H9 (cell line): ENCODE measurements around the gene SERPINB8. TPM values are rescaled to one million over a fixed set of nuclear protein-coding genes. Genes with fewer than 3 reads are reported as not detected.

ENCODE experiments used
- DNase-seq: peaks from one replicate; pipeline ENCODE4 v3.0.0-alpha.2; 2017
- H2AFZ ChIP-seq: one replicate; pipeline ENCODE4 v1.6.1; 2013; ENCODE audit warnings: mild to moderate bottlenecking, low read length, control low read depth, moderate library complexity
- H2AK5ac ChIP-seq: 2 replicates; pipeline ENCODE4 v1.6.1; 2013; ENCODE audit warnings: low read length, control low read depth, mixed read lengths; ENCODE audit not compliant: insufficient read length
- H2BK120ac ChIP-seq: one replicate; pipeline ENCODE4 v1.6.1; 2013; ENCODE audit warnings: low read depth, mild to moderate bottlenecking, low read length, control low read depth, inconsistent platforms; ENCODE audit not compliant: poor library complexity, severe bottlenecking
- H2BK12ac ChIP-seq: 2 replicates; pipeline ENCODE4 v1.6.1; 2013; ENCODE audit warnings: low read length, control low read depth, mixed read lengths, low read depth; ENCODE audit not compliant: insufficient read length
- H2BK15ac ChIP-seq: 2 replicates; pipeline ENCODE4 v1.6.1; 2013; ENCODE audit warnings: low read depth, low read length, control low read depth
- H2BK20ac ChIP-seq: one replicate; pipeline ENCODE4 v1.6.1; 2013; ENCODE audit warnings: low read depth, mild to moderate bottlenecking, low read length, control low read depth, inconsistent platforms; ENCODE audit not compliant: poor library complexity, severe bottlenecking
- H2BK5ac ChIP-seq: 2 replicates; pipeline ENCODE4 v1.6.1; 2013; ENCODE audit warnings: low read length, control low read depth, mixed read lengths; ENCODE audit not compliant: insufficient read length
- H3K14ac ChIP-seq: 2 replicates; pipeline ENCODE4 v1.6.1; 2013; ENCODE audit warnings: low read length, control low read depth; ENCODE audit not compliant: insufficient read depth
- H3K18ac ChIP-seq: 2 replicates; pipeline ENCODE4 v1.6.1; 2013; ENCODE audit warnings: low read depth, mild to moderate bottlenecking, mixed read lengths, low read length, control low read depth; ENCODE audit not compliant: insufficient read length
- H3K23ac ChIP-seq: 2 replicates; pipeline ENCODE4 v1.6.1; 2013; ENCODE audit warnings: low read length, control low read depth, mixed read lengths, low read depth; ENCODE audit not compliant: insufficient read length
- H3K23me2 ChIP-seq: 2 replicates; pipeline ENCODE4 v1.6.1; 2013; ENCODE audit warnings: low read depth, mild to moderate bottlenecking, mixed read lengths, low read length, control low read depth; ENCODE audit not compliant: insufficient read length, poor library complexity, severe bottlenecking
- H3K27ac ChIP-seq: 2 replicates; pipeline ENCODE4 v1.5.1; 2013; ENCODE audit warnings: low read length, control low read depth, mixed read lengths, low read depth; ENCODE audit not compliant: insufficient read length
- H3K27me3 ChIP-seq: 2 replicates; pipeline ENCODE4 v1.6.1; 2013; ENCODE audit warnings: low read length, control low read depth, inconsistent platforms; ENCODE audit not compliant: insufficient read depth
- H3K4ac ChIP-seq: 2 replicates; pipeline ENCODE4 v1.6.1; 2013; ENCODE audit warnings: low read depth, mild to moderate bottlenecking, control low read depth, inconsistent platforms, low read length, moderate library complexity
- H3K4me1 ChIP-seq: 2 replicates; pipeline ENCODE4 v1.6.1; 2013; ENCODE audit warnings: low read length, control low read depth, inconsistent platforms; ENCODE audit not compliant: insufficient read depth
- H3K4me2 ChIP-seq: 2 replicates; pipeline ENCODE4 v1.6.1; 2013; ENCODE audit warnings: low read length, control low read depth, mixed read lengths; ENCODE audit not compliant: insufficient read length, insufficient read depth
- H3K56ac ChIP-seq: 2 replicates; pipeline ENCODE4 v1.6.1; 2013; ENCODE audit warnings: low read depth, mild to moderate bottlenecking, mixed read lengths, low read length, control low read depth; ENCODE audit not compliant: insufficient read length
- H3K79me1 ChIP-seq: 2 replicates; pipeline ENCODE4 v1.6.1; 2013; ENCODE audit warnings: low read depth, mild to moderate bottlenecking, moderate library complexity, low read length, control low read depth, inconsistent platforms; ENCODE audit not compliant: insufficient read depth, poor library complexity, severe bottlenecking
- H3K79me2 ChIP-seq: 2 replicates; pipeline ENCODE4 v1.6.1; 2013; ENCODE audit warnings: low read length, control low read depth, inconsistent platforms; ENCODE audit not compliant: insufficient read depth
- H3K9ac ChIP-seq: 2 replicates; pipeline ENCODE4 v1.6.1; 2013; ENCODE audit warnings: low read length, control low read depth, mixed read lengths; ENCODE audit not compliant: insufficient read length; ENCODE audit errors: extremely low read depth
- H3K9me3 ChIP-seq: one replicate; pipeline ENCODE4 v1.6.1; 2013; ENCODE audit warnings: low read depth, low read length, inconsistent platforms; ENCODE audit not compliant: control insufficient read depth
- H3T11ph ChIP-seq: one replicate; pipeline ENCODE4 v1.6.1; 2013; ENCODE audit warnings: mild to moderate bottlenecking, low read length, control low read depth, inconsistent platforms
- H4K20me1 ChIP-seq: one replicate; pipeline ENCODE4 v1.6.1; 2013; ENCODE audit not compliant: control insufficient read depth, insufficient read length, insufficient read depth
- H4K5ac ChIP-seq: 2 replicates; pipeline ENCODE4 v1.6.1; 2013; ENCODE audit warnings: low read depth, mild to moderate bottlenecking, mixed read lengths, low read length, control low read depth; ENCODE audit not compliant: insufficient read length
- H4K8ac ChIP-seq: replicated peaks from 2 replicates; pipeline ENCODE4 v1.6.1; 2013; ENCODE audit warnings: low read length, control low read depth, mixed read lengths, low read depth; ENCODE audit not compliant: insufficient read length
- H4K91ac ChIP-seq: 2 replicates; pipeline ENCODE4 v1.6.1; 2013; ENCODE audit warnings: low read depth, mild to moderate bottlenecking, moderate library complexity, mixed read lengths, low read length, control low read depth; ENCODE audit not compliant: insufficient read length
- H3K27ac Mint-ChIP-seq, 3 experiments: 2 replicates in 2 of 3; 3 replicates in 1 of 3; pipeline ENCODE4 v1.8.0; 2020 to 2021; ENCODE audit warnings: mixed read lengths in 3 of 3, mild to moderate bottlenecking in 1 of 3, moderate library complexity in 1 of 3
- H3K27me3 Mint-ChIP-seq: 2 replicates; pipeline ENCODE4 v1.8.0; 2021; ENCODE audit warnings: low read depth, mild to moderate bottlenecking, moderate library complexity, mixed read lengths
- H3K36me3 Mint-ChIP-seq, 3 experiments: 2 replicates in 2 of 3; 3 replicates in 1 of 3; pipeline ENCODE4 v1.8.0; 2020 to 2021; ENCODE audit warnings: low read depth in 3 of 3, mixed read lengths in 3 of 3; ENCODE audit not compliant: insufficient read depth in 1 of 3
- H3K4me1 Mint-ChIP-seq, 2 experiments: 2 replicates each; pipeline ENCODE4 v1.8.0; 2020; ENCODE audit warnings: mixed read lengths in 2 of 2
- H3K4me3 Mint-ChIP-seq, 2 experiments: 2 replicates in 1 of 2; 3 replicates in 1 of 2; pipeline ENCODE4 v1.8.0; 2020 to 2021; ENCODE audit warnings: mild to moderate bottlenecking in 2 of 2, mixed read lengths in 2 of 2, moderate library complexity in 1 of 2
- H3K9me3 Mint-ChIP-seq, 2 experiments: 2 replicates in 1 of 2; 3 replicates in 1 of 2; pipeline ENCODE4 v1.8.0; 2020; ENCODE audit warnings: mild to moderate bottlenecking in 2 of 2, mixed read lengths in 2 of 2, moderate library complexity in 1 of 2
- WGBS: extraction: QIAGEN DNeasy Blood & Tissue Kit; methylation state at CpG from one replicate; pipeline ENCODE4 v1.1.7; 2013; ENCODE audit warnings: missing lambda C conversion rate, low lambda C conversion rate, mixed read lengths; ENCODE audit not compliant: insufficient read length; ENCODE audit errors: extremely low coverage; 5-methylcytosine and 5-hydroxymethylcytosine counted together
- total RNA-seq: library from RNA; stranded (reverse); gene quantifications from 2 replicates; pipeline ENCODE4 v1.2.1, GENCODE V29; 2021
- TF ChIP-seq, protein P1 (sequence below): fragments of 200-600 bp; sonication (generic); conservative IDR thresholded peaks from 3 replicates; pipeline ENCODE4 v1.8.0; 2021; ENCODE audit warnings: antibody characterized with exemption, mild to moderate bottlenecking

Gene SERPINB8
- total RNA-seq, 1 experiment from 2014 or later: 2.1 TPM

DNA sequence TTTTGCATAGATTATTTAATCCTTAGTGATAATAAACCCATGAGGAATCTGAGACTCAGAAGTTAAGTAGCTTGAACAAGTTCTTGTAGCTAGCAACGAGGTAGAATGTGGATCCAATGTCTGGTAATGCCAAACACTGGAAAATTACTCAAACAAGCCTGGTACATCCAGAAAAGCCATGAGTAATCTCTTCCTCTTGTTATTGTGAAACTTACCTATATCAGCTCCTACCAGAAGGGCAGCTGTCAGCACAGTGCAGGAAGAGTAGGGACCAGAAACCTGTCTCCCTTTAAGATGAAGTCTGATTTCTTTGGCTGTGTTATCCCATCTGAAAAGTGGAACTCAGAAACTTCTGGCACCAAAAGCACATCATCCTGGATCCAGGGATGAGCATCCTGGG, 7.7 kb upstream of the SERPINB8 start:
- no peaks in the 10 kb centered on the region for H4K20me1 ChIP-seq
- Mint-ChIP-seq H3K9me3 (no peaks in the 10 kb centered on the region), H3K4me1 (no peaks in the 10 kb centered on the region), H3K27me3 (peaks cover 3% of the 10 kb centered on the region; the same call in 1 of the 2 replicates), H3K4me3 (no peak overlapping the region), H3K36me3 (no peaks in the 10 kb centered on the region), H3K27ac (no peak overlapping the region)
- no peaks in the 10 kb centered on the region for H3K23me2 ChIP-seq
- H4K91ac ChIP-seq: no peak overlapping the region
- no peak for DNase-seq
- no peak overlapping the region for H2BK20ac ChIP-seq
- no peak overlapping the region for H3K14ac ChIP-seq
- WGBS: no CpG with 5 or more reads among the region's 1 CpG
- TF ChIP-seq, protein P1, sequence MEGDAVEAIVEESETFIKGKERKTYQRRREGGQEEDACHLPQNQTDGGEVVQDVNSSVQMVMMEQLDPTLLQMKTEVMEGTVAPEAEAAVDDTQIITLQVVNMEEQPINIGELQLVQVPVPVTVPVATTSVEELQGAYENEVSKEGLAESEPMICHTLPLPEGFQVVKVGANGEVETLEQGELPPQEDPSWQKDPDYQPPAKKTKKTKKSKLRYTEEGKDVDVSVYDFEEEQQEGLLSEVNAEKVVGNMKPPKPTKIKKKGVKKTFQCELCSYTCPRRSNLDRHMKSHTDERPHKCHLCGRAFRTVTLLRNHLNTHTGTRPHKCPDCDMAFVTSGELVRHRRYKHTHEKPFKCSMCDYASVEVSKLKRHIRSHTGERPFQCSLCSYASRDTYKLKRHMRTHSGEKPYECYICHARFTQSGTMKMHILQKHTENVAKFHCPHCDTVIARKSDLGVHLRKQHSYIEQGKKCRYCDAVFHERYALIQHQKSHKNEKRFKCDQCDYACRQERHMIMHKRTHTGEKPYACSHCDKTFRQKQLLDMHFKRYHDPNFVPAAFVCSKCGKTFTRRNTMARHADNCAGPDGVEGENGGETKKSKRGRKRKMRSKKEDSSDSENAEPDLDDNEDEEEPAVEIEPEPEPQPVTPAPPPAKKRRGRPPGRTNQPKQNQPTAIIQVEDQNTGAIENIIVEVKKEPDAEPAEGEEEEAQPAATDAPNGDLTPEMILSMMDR: no peak
- H3K4me1 ChIP-seq: no peaks in the 10 kb centered on the region
- no peaks in the 10 kb centered on the region for H3K79me2 ChIP-seq
- H2AK5ac ChIP-seq: no peak overlapping the region
- no peak overlapping the region for H2AFZ ChIP-seq
- no peak overlapping the region for H2BK15ac ChIP-seq
- H2BK5ac ChIP-seq: no peak overlapping the region
- no peak overlapping the region for H4K8ac ChIP-seq
- no peak overlapping the region for H3K4me2 ChIP-seq
- H3K4ac ChIP-seq: no peak overlapping the region
- no peaks in the 10 kb centered on the region for H3K9me3 ChIP-seq
- no peak overlapping the region for H3K27ac ChIP-seq
- H3K27me3 ChIP-seq: no peaks in the 10 kb centered on the region
- H3K79me1 ChIP-seq: no peaks in the 10 kb centered on the region
- no peak overlapping the region for H3K56ac ChIP-seq
- H3K18ac ChIP-seq: no peak overlapping the region
- no peak overlapping the region for H3T11ph ChIP-seq
- H2BK12ac ChIP-seq: no peak overlapping the region
- H4K5ac ChIP-seq: no peak overlapping the region
- no peak overlapping the region for H2BK120ac ChIP-seq
- H3K23ac ChIP-seq: no peak overlapping the region
- no peak overlapping the region for H3K9ac ChIP-seq
